ENCODE data around the gene ZNF384. TPM values are rescaled to one million over a fixed set of nuclear protein-coding genes. Genes with fewer than 3 reads are reported as not detected.

The ZNF384 gene
- total RNA-seq, 1 experiment from 2014 or later, result 68.5 TPM

- TF ChIP-seq CTCF (IDR thresholded peaks at IDR 0.05; ENCODE audit: unreplicated experiment), result no peak
- Mint-ChIP-seq H3K27me3 (ENCODE audit: unreplicated experiment) (no peaks in the 10 kb centered on the region), H3K27ac (ENCODE audit: unreplicated experiment) (no peak overlapping the region), H3K36me3 (ENCODE audit: insufficient read depth, unreplicated experiment) (peaks cover 7% of the 10 kb centered on the region), H3K4me1 (ENCODE audit: low read depth, unreplicated experiment) (peaks cover 8% of the 10 kb centered on the region), H3K9me3 (ENCODE audit: low read depth, unreplicated experiment) (no peaks in the 10 kb centered on the region), H3K4me3 (ENCODE audit: low read depth, unreplicated experiment) (no peak overlapping the region)
- no peak for DNase-seq
- intact Hi-C loops (cut with micrococcal nuclease; ENCODE audit: unreplicated experiment), result loop anchor here (1.0 kb wide), 2 partner anchors 45 to 91 kb away; no protein-coding TSS in a partner anchor
- CTCF ChIA-PET, result no interaction called here
- no TSS peak for BruUV-seq (replicated peaks)
Measured at GRCh38 chr12:6734506-6735387, 45.6 kb upstream of the ZNF384 start.

- Mint-ChIP-seq H3K4me1 (ENCODE audit: low read depth, unreplicated experiment) (no peaks in the 10 kb centered on the region), H3K4me3 (ENCODE audit: low read depth, unreplicated experiment) (no peak overlapping the region), H3K36me3 (ENCODE audit: insufficient read depth, unreplicated experiment) (peaks cover 18% of the 10 kb centered on the region), H3K27me3 (ENCODE audit: unreplicated experiment) (no peaks in the 10 kb centered on the region), H3K27ac (ENCODE audit: unreplicated experiment) (no peak overlapping the region), H3K9me3 (ENCODE audit: low read depth, unreplicated experiment) (no peaks in the 10 kb centered on the region)
- no TSS peak for BruUV-seq (replicated peaks)
- CTCF ChIA-PET, result interaction anchor here (0.9 kb wide), 1 partner anchor 57 kb away, joined by 6 read pairs; no protein-coding TSS in a partner anchor
- intact Hi-C loops (cut with micrococcal nuclease; ENCODE audit: unreplicated experiment), result no loop called here
- DNase-seq, result no peak
- no peak for TF ChIP-seq CTCF (IDR thresholded peaks at IDR 0.05; ENCODE audit: unreplicated experiment)
Measured at GRCh38 chr12:6730169-6730568, 41.0 kb upstream of the ZNF384 start.

- Mint-ChIP-seq H3K27ac (ENCODE audit: unreplicated experiment) (no peak overlapping the region), H3K36me3 (ENCODE audit: insufficient read depth, unreplicated experiment) (peaks cover 23% of the 10 kb centered on the region), H3K4me3 (ENCODE audit: low read depth, unreplicated experiment) (no peak overlapping the region), H3K27me3 (ENCODE audit: unreplicated experiment) (no peaks in the 10 kb centered on the region), H3K4me1 (ENCODE audit: low read depth, unreplicated experiment) (no peaks in the 10 kb centered on the region), H3K9me3 (ENCODE audit: low read depth, unreplicated experiment) (no peaks in the 10 kb centered on the region)
- intact Hi-C loops (cut with micrococcal nuclease; ENCODE audit: unreplicated experiment), result no loop called here
- no peak for TF ChIP-seq CTCF (IDR thresholded peaks at IDR 0.05; ENCODE audit: unreplicated experiment)
- DNase-seq, result no peak
- CTCF ChIA-PET, result no interaction called here
- BruUV-seq (replicated peaks), result no TSS peak
Measured at GRCh38 chr12:6729186-6729585, 40.0 kb upstream of the ZNF384 start.

GRCh38 chr12:6725350-6725749 is 36.2 kb upstream of the ZNF384 start:
- H3K27me3 Mint-ChIP-seq (ENCODE audit: unreplicated experiment), result peaks cover under 1% of the 10 kb centered on the region
- intact Hi-C loops (cut with micrococcal nuclease; ENCODE audit: unreplicated experiment), result no loop called here
- H3K4me3 Mint-ChIP-seq (ENCODE audit: low read depth, unreplicated experiment), result no peak overlapping the region
- BruUV-seq (replicated peaks), result TSS peak; percentile 79
- no peak overlapping the region for H3K27ac Mint-ChIP-seq (ENCODE audit: unreplicated experiment)
- H3K9me3 Mint-ChIP-seq (ENCODE audit: low read depth, unreplicated experiment), result no peaks in the 10 kb centered on the region
- no peak for TF ChIP-seq CTCF (IDR thresholded peaks at IDR 0.05; ENCODE audit: unreplicated experiment)
- peaks cover 32% of the 10 kb centered on the region for H3K36me3 Mint-ChIP-seq (ENCODE audit: insufficient read depth, unreplicated experiment)
- DNase-seq, result no peak
- CTCF ChIA-PET, result interaction anchor here (2.3 kb wide), 1 partner anchor 27 kb away, joined by 13 read pairs; the partner anchor contains the start of gene MLF2
- H3K4me1 Mint-ChIP-seq (ENCODE audit: low read depth, unreplicated experiment), result peaks cover 15% of the 10 kb centered on the region

Data from Calu3 (cell line).